HCT116 (cell line): ENCODE results near the gene CD3D.

ENCODE experiments used
- CBX3 ChIP-seq: IDR thresholded peaks from 2 replicates; pipeline ENCODE4 v1.6.1; 2012; ENCODE audit warnings: low read depth
- EGR1 ChIP-seq: IDR thresholded peaks from 2 replicates; pipeline ENCODE4 v1.6.1; 2012; ENCODE audit warnings: low read depth
- EZH2 ChIP-seq: fragments of 200-600 bp; sonication (generic); IDR thresholded peaks from 2 replicates; pipeline ENCODE4 v1.6.1; 2017; ENCODE audit warnings: antibody characterized with exemption, mixed run types
- EZH2phosphoT487 ChIP-seq: fragments of 200-600 bp; IDR thresholded peaks from 2 replicates; pipeline ENCODE4 v1.6.1; 2018; ENCODE audit warnings: antibody characterized with exemption, borderline replicate concordance
- JUND ChIP-seq: IDR thresholded peaks from 2 replicates; pipeline ENCODE4 v1.6.1; 2012
- POLR2A ChIP-seq: IDR thresholded peaks from 2 replicates; pipeline ENCODE4 v1.7.0; 2011; ENCODE audit warnings: borderline replicate concordance; ENCODE audit not compliant: insufficient read depth, insufficient read length; ENCODE audit errors: extremely low read depth
- POLR2AphosphoS5 ChIP-seq: IDR thresholded peaks from 2 replicates; pipeline ENCODE4 v1.6.1; 2011; ENCODE audit warnings: mild to moderate bottlenecking, low read depth, low read length, moderate library complexity
- RAD21 ChIP-seq: IDR thresholded peaks from 2 replicates; pipeline ENCODE4 v1.6.1; 2012; ENCODE audit warnings: low read depth, mild to moderate bottlenecking
- TCF7L2 ChIP-seq: IDR thresholded peaks from 2 replicates; pipeline ENCODE4 v1.7.0; 2011; ENCODE audit warnings: borderline replicate concordance, inconsistent platforms; ENCODE audit not compliant: insufficient read depth, insufficient read length; ENCODE audit errors: extremely low read depth
- TF ChIP-seq, protein P1 (sequence below), 3 experiments: fragments of 200-600 bp in 1 of 3; sonication (generic) in 1 of 3; IDR thresholded peaks in 2 of 3; conservative IDR thresholded peaks in 1 of 3; 2 replicates each; pipeline ENCODE4 v1.5.1; 2012 to 2017; ENCODE audit warnings: low read depth in 2 of 3, low read length in 2 of 3, antibody characterized with exemption in 1 of 3, borderline replicate concordance in 1 of 3, control low read depth in 1 of 3, mild to moderate bottlenecking in 1 of 3, mixed read lengths in 1 of 3, mixed run types in 1 of 3, moderate library complexity in 1 of 3; ENCODE audit not compliant: insufficient read depth in 1 of 3
- TF ChIP-seq, protein P2 (sequence below): IDR thresholded peaks from 2 replicates; pipeline ENCODE4 v1.6.1; 2012; ENCODE audit warnings: low read depth
- TF ChIP-seq, protein P3 (sequence below): IDR thresholded peaks from 2 replicates; pipeline ENCODE4 v1.6.1; 2012
- TF ChIP-seq, protein P4 (sequence below): IDR thresholded peaks from 2 replicates; pipeline ENCODE4 v1.6.1; 2012

DNA sequence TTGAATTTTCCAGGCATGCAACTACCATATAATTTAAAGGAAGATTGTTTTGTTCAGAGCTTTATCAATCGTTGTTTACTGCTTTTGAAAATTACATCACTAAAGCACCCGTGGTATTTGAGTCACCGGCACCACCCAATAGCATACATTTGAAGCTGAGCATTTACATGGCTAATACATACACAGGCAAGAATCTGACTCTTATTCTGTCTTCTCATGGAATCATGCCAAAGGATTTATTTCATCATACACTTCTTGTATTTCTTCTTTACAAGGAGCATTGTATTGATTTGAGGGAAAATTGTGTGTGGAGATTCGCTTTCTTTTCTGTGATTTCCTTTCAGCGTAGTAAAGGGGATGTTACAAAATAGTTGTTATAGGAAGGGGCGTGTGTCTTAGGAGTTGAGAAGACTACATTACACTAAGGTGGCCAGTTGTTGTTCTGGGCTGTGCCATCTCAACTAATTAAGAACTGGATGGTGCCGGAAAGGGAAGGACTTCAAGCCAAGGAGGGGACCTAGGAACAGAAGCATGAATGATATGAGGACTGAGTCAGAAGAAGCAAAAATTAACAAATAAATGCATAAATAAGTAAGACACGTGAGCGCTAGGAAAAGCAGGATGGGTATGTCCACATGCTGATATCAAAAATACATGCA, 50.9 kb downstream of the CD3D start:
- no peak for TF ChIP-seq EZH2phosphoT487
- TF ChIP-seq EZH2: no peak
- no peak for TF ChIP-seq POLR2AphosphoS5
- TF ChIP-seq, protein P1, sequence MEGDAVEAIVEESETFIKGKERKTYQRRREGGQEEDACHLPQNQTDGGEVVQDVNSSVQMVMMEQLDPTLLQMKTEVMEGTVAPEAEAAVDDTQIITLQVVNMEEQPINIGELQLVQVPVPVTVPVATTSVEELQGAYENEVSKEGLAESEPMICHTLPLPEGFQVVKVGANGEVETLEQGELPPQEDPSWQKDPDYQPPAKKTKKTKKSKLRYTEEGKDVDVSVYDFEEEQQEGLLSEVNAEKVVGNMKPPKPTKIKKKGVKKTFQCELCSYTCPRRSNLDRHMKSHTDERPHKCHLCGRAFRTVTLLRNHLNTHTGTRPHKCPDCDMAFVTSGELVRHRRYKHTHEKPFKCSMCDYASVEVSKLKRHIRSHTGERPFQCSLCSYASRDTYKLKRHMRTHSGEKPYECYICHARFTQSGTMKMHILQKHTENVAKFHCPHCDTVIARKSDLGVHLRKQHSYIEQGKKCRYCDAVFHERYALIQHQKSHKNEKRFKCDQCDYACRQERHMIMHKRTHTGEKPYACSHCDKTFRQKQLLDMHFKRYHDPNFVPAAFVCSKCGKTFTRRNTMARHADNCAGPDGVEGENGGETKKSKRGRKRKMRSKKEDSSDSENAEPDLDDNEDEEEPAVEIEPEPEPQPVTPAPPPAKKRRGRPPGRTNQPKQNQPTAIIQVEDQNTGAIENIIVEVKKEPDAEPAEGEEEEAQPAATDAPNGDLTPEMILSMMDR (IDR thresholded peaks at IDR 0.05 in 2 of 3, conservative IDR thresholded peaks at IDR 0.05 in 1 of 3; ENCODE audit: borderline replicate concordance in 1 of 3, insufficient read depth in 1 of 3, low read depth in 2 of 3, low read length in 2 of 3): no peak
- TF ChIP-seq RAD21: no peak
- TF ChIP-seq EGR1: no peak
- TF ChIP-seq JUND: no peak
- TF ChIP-seq TCF7L2: no peak
- TF ChIP-seq, protein P2, sequence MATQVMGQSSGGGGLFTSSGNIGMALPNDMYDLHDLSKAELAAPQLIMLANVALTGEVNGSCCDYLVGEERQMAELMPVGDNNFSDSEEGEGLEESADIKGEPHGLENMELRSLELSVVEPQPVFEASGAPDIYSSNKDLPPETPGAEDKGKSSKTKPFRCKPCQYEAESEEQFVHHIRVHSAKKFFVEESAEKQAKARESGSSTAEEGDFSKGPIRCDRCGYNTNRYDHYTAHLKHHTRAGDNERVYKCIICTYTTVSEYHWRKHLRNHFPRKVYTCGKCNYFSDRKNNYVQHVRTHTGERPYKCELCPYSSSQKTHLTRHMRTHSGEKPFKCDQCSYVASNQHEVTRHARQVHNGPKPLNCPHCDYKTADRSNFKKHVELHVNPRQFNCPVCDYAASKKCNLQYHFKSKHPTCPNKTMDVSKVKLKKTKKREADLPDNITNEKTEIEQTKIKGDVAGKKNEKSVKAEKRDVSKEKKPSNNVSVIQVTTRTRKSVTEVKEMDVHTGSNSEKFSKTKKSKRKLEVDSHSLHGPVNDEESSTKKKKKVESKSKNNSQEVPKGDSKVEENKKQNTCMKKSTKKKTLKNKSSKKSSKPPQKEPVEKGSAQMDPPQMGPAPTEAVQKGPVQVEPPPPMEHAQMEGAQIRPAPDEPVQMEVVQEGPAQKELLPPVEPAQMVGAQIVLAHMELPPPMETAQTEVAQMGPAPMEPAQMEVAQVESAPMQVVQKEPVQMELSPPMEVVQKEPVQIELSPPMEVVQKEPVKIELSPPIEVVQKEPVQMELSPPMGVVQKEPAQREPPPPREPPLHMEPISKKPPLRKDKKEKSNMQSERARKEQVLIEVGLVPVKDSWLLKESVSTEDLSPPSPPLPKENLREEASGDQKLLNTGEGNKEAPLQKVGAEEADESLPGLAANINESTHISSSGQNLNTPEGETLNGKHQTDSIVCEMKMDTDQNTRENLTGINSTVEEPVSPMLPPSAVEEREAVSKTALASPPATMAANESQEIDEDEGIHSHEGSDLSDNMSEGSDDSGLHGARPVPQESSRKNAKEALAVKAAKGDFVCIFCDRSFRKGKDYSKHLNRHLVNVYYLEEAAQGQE: no peak
- TF ChIP-seq, protein P3, sequence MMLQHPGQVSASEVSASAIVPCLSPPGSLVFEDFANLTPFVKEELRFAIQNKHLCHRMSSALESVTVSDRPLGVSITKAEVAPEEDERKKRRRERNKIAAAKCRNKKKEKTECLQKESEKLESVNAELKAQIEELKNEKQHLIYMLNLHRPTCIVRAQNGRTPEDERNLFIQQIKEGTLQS: no peak
- no peak for TF ChIP-seq POLR2A
- no peak for TF ChIP-seq CBX3
- TF ChIP-seq, protein P4, sequence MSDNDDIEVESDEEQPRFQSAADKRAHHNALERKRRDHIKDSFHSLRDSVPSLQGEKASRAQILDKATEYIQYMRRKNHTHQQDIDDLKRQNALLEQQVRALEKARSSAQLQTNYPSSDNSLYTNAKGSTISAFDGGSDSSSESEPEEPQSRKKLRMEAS: no peak
